GM21447 (cell line): ENCODE data around the gene ENTR1.

Experiments used
- ATAC-seq: cut with Tn5 transposase; IDR thresholded peaks from one replicate; pipeline ENCODE4 v1.9.1; 2021; ENCODE audit not compliant: unreplicated experiment

ENTR1 gene

GRCh38 chr9:136398286-136398685 lies 12.1 kb downstream of the ENTR1 start:
- ATAC-seq: no peak

- no peak for ATAC-seq
Observed at GRCh38 chr9:136397643-136398042, 12.8 kb downstream of the ENTR1 start.

- ATAC-seq: no peak
Observed at GRCh38 chr9:136396219-136396515, 14.2 kb downstream of the ENTR1 start.

- ATAC-seq: no peak
Observed at GRCh38 chr9:136395345-136396218, 14.8 kb downstream of the ENTR1 start.

GRCh38 chr9:136395020-136395340 lies 15.4 kb downstream of the ENTR1 start:
- no peak for ATAC-seq

GRCh38 chr9:136394312-136395019 lies 15.9 kb downstream of the ENTR1 start:
- no peak for ATAC-seq

- ATAC-seq: no peak
Observed at GRCh38 chr9:136393531-136393930, 16.9 kb downstream of the ENTR1 start.

- no peak for ATAC-seq
Observed at GRCh38 chr9:136392538-136393449, 17.6 kb downstream of the ENTR1 start.

- ATAC-seq: no peak
Observed at GRCh38 chr9:136391737-136392537, 18.5 kb downstream of the ENTR1 start.

GRCh38 chr9:136389396-136389795 lies 21.0 kb downstream of the ENTR1 start:
- no peak for ATAC-seq

- ATAC-seq: no peak
Observed at GRCh38 chr9:136387217-136387616, 23.2 kb downstream of the ENTR1 start.

GRCh38 chr9:136386018-136386417 lies 24.4 kb downstream of the ENTR1 start:
- no peak for ATAC-seq

- no peak for ATAC-seq
Observed at GRCh38 chr9:136385015-136385414, 25.4 kb downstream of the ENTR1 start.

GRCh38 chr9:136383436-136383835 lies 27.0 kb downstream of the ENTR1 start:
- no peak for ATAC-seq

- no peak for ATAC-seq
Observed at GRCh38 chr9:136381966-136382513, 28.4 kb downstream of the ENTR1 start.

GRCh38 chr9:136381311-136381710 lies 29.1 kb downstream of the ENTR1 start:
- no peak for ATAC-seq

GRCh38 chr9:136380381-136380780 lies 30.0 kb downstream of the ENTR1 start:
- no peak for ATAC-seq

- ATAC-seq: no peak
Observed at GRCh38 chr9:136379891-136380290, 30.5 kb downstream of the ENTR1 start.

- ATAC-seq: no peak
Observed at GRCh38 chr9:136379401-136379800, 31.0 kb downstream of the ENTR1 start.

- no peak for ATAC-seq
Observed at GRCh38 chr9:136379003-136379287, 31.5 kb downstream of the ENTR1 start.
